Measurements from ENCODE around the gene TFAP2C. TPM values are rescaled to one million over a fixed set of nuclear protein-coding genes. Genes with fewer than 3 reads are reported as not detected.
"Not testable (repeated sequence)": the region's sequence is repeated elsewhere in the genome, so short reads cannot be mapped to it uniquely, and the experiment has no call there.

TFAP2C gene
- total and polyA plus RNA-seq, 2 donors (not counting 3 experiments of a cell fraction or from before 2014, with no cell fraction given), result 0.06 TPM; not detected in 1

- intact Hi-C loops (cut with micrococcal nuclease), result no loop called here
- Histone ChIP-seq H3K9me3 (replicated peaks; ENCODE audit: control insufficient read depth, insufficient read depth, low read length) (no peaks in the 10 kb centered on the region), H3K4me1 (ENCODE audit: control insufficient read depth, extremely low read depth, insufficient read depth, low read length) (no peaks in the 10 kb centered on the region), H4K20me1 (replicated peaks; ENCODE audit: control insufficient read depth, extremely low read depth, insufficient read depth, low read length) (no peaks in the 10 kb centered on the region), H3K79me2 (ENCODE audit: control insufficient read depth, insufficient read depth, low read length) (no peaks in the 10 kb centered on the region), H3K4me3 (replicated peaks in 1 of 3; ENCODE audit: insufficient read depth in 1 of 3, low read depth in 1 of 3, low read length in 3 of 3) (no peak overlapping the region), H3K4me2 (ENCODE audit: insufficient read depth, low read length) (no peak overlapping the region), H2AFZ (ENCODE audit: low read depth, low read length) (no peak overlapping the region), H3K27me3 (ENCODE audit: control insufficient read depth in 2 of 2, insufficient read depth in 2 of 2, low read length in 2 of 2) (no peaks in the 10 kb centered on the region), H3K9me1 (replicated peaks; ENCODE audit: control insufficient read depth, extremely low read depth, insufficient read depth, low read length) (no peaks in the 10 kb centered on the region), H3K36me3 (ENCODE audit: control insufficient read depth in 2 of 2, extremely low read depth in 1 of 2, insufficient read depth in 2 of 2, low read length in 2 of 2) (no peaks in the 10 kb centered on the region), H3K9ac (replicated peaks; ENCODE audit: extremely low read depth, insufficient read depth, low read length) (no peak overlapping the region), H3K27ac (ENCODE audit: insufficient read depth, low read depth, low read length) (no peak overlapping the region)
- dilution Hi-C loops (cut with MboI; ENCODE audit: extremely low pct_ligation_motif_present, low sequenced_read_pairs), result no loop called here
- ChIA-PET POLR2A (no interaction called here), CTCF (no interaction called here)
- no TSS peak for BruUV-seq (replicated peaks)
- TF ChIP-seq MYC (IDR thresholded peaks at IDR 0.05; ENCODE audit: low read depth, low read length), result no peak
- no peak for TF ChIP-seq MAX (IDR thresholded peaks at IDR 0.05; ENCODE audit: insufficient read depth, insufficient read length)
- DNase-seq (ENCODE audit: low read depth, low spot score) (no peak), FAIRE-seq (no peak)
These were observed 28.8 kb downstream of the TFAP2C start for GRCh38 chr20:56657879-56658278.

GRCh38 chr20:56658341-56658947 is 29.3 kb downstream of the TFAP2C start:
- H3K79me2 ChIP-seq (ENCODE audit: control insufficient read depth, insufficient read depth, low read length); H3K27ac ChIP-seq (ENCODE audit: insufficient read depth, low read depth, low read length); H3K9me1 ChIP-seq (replicated peaks; ENCODE audit: control insufficient read depth, extremely low read depth, insufficient read depth, low read length); H2AFZ ChIP-seq (ENCODE audit: low read depth, low read length); BruUV-seq (replicated peaks); dilution Hi-C loops (cut with MboI; ENCODE audit: extremely low pct_ligation_motif_present, low sequenced_read_pairs); H3K36me3 ChIP-seq (ENCODE audit: control insufficient read depth in 2 of 2, extremely low read depth in 1 of 2, insufficient read depth in 2 of 2, low read length in 2 of 2); H3K9me3 ChIP-seq (replicated peaks; ENCODE audit: control insufficient read depth, insufficient read depth, low read length); H3K4me1 ChIP-seq (ENCODE audit: control insufficient read depth, extremely low read depth, insufficient read depth, low read length); H4K20me1 ChIP-seq (replicated peaks; ENCODE audit: control insufficient read depth, extremely low read depth, insufficient read depth, low read length); H3K4me2 ChIP-seq (ENCODE audit: insufficient read depth, low read length); H3K27me3 ChIP-seq (ENCODE audit: control insufficient read depth in 2 of 2, insufficient read depth in 2 of 2, low read length in 2 of 2); DNase-seq (ENCODE audit: low read depth, low spot score); POLR2A ChIA-PET; intact Hi-C loops (cut with micrococcal nuclease); H3K4me3 ChIP-seq (replicated peaks in 1 of 3; ENCODE audit: insufficient read depth in 1 of 3, low read depth in 1 of 3, low read length in 3 of 3); CTCF ChIA-PET; FAIRE-seq; H3K9ac ChIP-seq (replicated peaks; ENCODE audit: extremely low read depth, insufficient read depth, low read length): not testable (repeated sequence)

Measured in endothelial cell of umbilical vein (primary cell).